OCI-M2 (cell line): ENCODE measurements around the gene GRK1.

Experiments used
- DNase-seq: peaks from one replicate; lab custom pipeline; 2025; ENCODE audit not compliant: unreplicated experiment; lab: John Stamatoyannopoulos, UW

Gene GRK1

GRCh38 chr13:113632706-113633484, 34.1 kb upstream of the GRK1 start:
- DNase-seq = no peak

GRCh38 chr13:113633485-113633873, 33.5 kb upstream of the GRK1 start:
- no peak for DNase-seq

GRCh38 chr13:113634279-113635047, 32.6 kb upstream of the GRK1 start:
- DNase-seq = no peak

GRCh38 chr13:113635048-113635420, 32.0 kb upstream of the GRK1 start:
- no peak for DNase-seq

GRCh38 chr13:113635709-113636108, 31.3 kb upstream of the GRK1 start:
- no peak for DNase-seq

- no peak for DNase-seq
These were observed 30.6 kb upstream of the GRK1 start for GRCh38 chr13:113636266-113636963.

- DNase-seq = no peak
These were observed 29.5 kb upstream of the GRK1 start for GRCh38 chr13:113637262-113638160.

- DNase-seq = no peak
These were observed 28.8 kb upstream of the GRK1 start for GRCh38 chr13:113638173-113638746.

GRCh38 chr13:113638806-113639205, 28.2 kb upstream of the GRK1 start:
- DNase-seq = no peak

GRCh38 chr13:113639616-113640262, 27.3 kb upstream of the GRK1 start:
- DNase-seq = no peak

- DNase-seq = no peak
These were observed 25.6 kb upstream of the GRK1 start for GRCh38 chr13:113641426-113641825.

- DNase-seq = no peak
These were observed 24.5 kb upstream of the GRK1 start for GRCh38 chr13:113642563-113642962.

GRCh38 chr13:113643593-113643992, 23.4 kb upstream of the GRK1 start:
- no peak for DNase-seq

- no peak for DNase-seq
These were observed 22.2 kb upstream of the GRK1 start for GRCh38 chr13:113644800-113645199.

- no peak for DNase-seq
These were observed 21.7 kb upstream of the GRK1 start for GRCh38 chr13:113645329-113645728.

- DNase-seq = no peak
These were observed 20.6 kb upstream of the GRK1 start for GRCh38 chr13:113646376-113646775.

- DNase-seq = no peak
These were observed 20.1 kb upstream of the GRK1 start for GRCh38 chr13:113646921-113647340.

- DNase-seq = no peak
These were observed 19.4 kb upstream of the GRK1 start for GRCh38 chr13:113647351-113648215.

- DNase-seq = no peak
These were observed 18.8 kb upstream of the GRK1 start for GRCh38 chr13:113648216-113648610.
